K562 (cell line): ENCODE measurements around the gene ECI2.

ENCODE experiments used
- CBFA2T2 ChIP-seq: fragments of 450-650 bp; conservative IDR thresholded peaks from 2 replicates; pipeline ENCODE4 v1.6.1; 2017; ENCODE audit warnings: mild to moderate bottlenecking
- HMG20B ChIP-seq: fragments of 250-450 bp; sonication (Bioruptor Pico); IDR thresholded peaks from 2 replicates; pipeline ENCODE4 v1.5.0; 2021; ENCODE audit warnings: mild to moderate bottlenecking
- HNRNPH1 ChIP-seq: fragments of 200-400 bp; formaldehyde crosslinking; optimal IDR thresholded peaks from 2 replicates; pipeline ENCODE3; 2017; ENCODE audit warnings: low read depth, mild to moderate bottlenecking, low read length, moderate library complexity
- POLR2A ChIP-seq: fragments of 450-650 bp; conservative IDR thresholded peaks from 2 replicates; pipeline ENCODE4 v1.6.1; 2016
- SAFB2 ChIP-seq: fragments of 200-400 bp; formaldehyde crosslinking; IDR thresholded peaks from 2 replicates; pipeline ENCODE4 v1.6.1; 2018; ENCODE audit warnings: borderline replicate concordance, low read length, low read depth, moderate library complexity; ENCODE audit not compliant: severe bottlenecking
- SMC3 ChIP-seq: conservative IDR thresholded peaks from 2 replicates; pipeline ENCODE4 v1.6.1; 2011; ENCODE audit warnings: low read depth, low read length, improper control_type of control experiment; ENCODE audit not compliant: insufficient read depth
- SP1 ChIP-seq: sonication (generic); formaldehyde crosslinking; IDR thresholded peaks from 2 replicates; pipeline ENCODE4 v1.8.1; 2022; ENCODE audit warnings: mild to moderate bottlenecking, missing genetic modification reagents
- ZNF133 ChIP-seq: fragments of 250-450 bp; sonication (Bioruptor Pico); IDR thresholded peaks from 2 replicates; pipeline ENCODE4 v1.4.0; 2020; ENCODE audit warnings: mild to moderate bottlenecking
- ZNF316 ChIP-seq: fragments of 450-650 bp; IDR thresholded peaks from 2 replicates; pipeline ENCODE4 v1.6.1; 2016
- ZNF436 ChIP-seq: fragments of 250-450, 450-650 bp; sonication (Bioruptor Pico); formaldehyde crosslinking; IDR thresholded peaks from 2 replicates; pipeline ENCODE4 v1.7.0; 2020; ENCODE audit warnings: mild to moderate bottlenecking
- TF ChIP-seq, protein P1 (sequence below), 3 experiments: IDR thresholded peaks in 2 of 3; conservative IDR thresholded peaks in 1 of 3; 2 replicates each; pipeline ENCODE4 v1.5.1; 2011 to 2012; ENCODE audit warnings: low read length in 3 of 3, mild to moderate bottlenecking in 3 of 3, control low read depth in 2 of 3, improper control_type of control experiment in 1 of 3, inconsistent platforms in 1 of 3, low read depth in 1 of 3, mixed read lengths in 1 of 3, moderate library complexity in 1 of 3; ENCODE audit not compliant: insufficient read depth in 2 of 3

DNA sequence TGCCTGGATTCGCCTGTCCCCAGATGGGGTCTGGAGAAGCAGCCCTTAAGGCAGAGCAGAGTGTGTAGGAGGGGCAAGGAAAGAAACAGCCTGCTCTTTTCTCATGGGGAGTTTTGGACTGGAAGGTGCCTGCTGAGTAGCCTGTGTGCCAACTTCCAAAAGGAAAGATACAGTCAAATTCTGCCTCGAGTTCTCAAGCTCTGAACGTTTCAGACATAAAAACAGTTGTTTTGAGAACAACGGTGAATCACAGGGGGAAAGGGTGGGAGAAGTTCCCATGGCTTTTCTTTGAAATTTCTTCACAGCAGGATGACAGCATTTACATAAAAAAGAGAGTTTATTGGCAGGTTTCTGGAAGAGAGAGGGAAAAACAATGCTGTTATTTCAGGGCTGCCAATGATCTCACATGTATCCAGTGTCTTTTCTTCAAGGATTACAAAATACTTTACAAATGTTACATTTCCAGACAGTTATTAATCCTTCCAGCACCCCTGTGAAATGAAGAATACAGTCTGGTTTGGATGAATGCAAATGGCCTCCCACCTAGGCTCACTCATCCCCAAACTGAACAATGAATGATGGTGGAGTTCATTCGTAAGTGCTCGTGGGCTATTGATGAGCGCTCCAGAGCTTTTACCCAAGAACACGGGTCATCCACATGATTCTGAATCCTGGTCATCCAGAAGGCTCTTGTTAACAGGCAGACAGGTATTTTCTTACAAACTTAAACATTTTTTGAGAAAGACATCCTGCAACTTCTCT, 33.8 kb upstream of the ECI2 start:
- TF ChIP-seq SP1 (CRISPR knock-in tag) (no peak), ZNF316 (no peak), HNRNPH1 (no peak), HMG20B (CRISPR knock-in tag) (no peak), SAFB2 (no peak), ZNF133 (CRISPR knock-in tag) (no peak), POLR2A (no peak), CBFA2T2 (no peak), SMC3 (no peak), ZNF436 (CRISPR knock-in tag) (no peak)
- TF ChIP-seq, protein P1, sequence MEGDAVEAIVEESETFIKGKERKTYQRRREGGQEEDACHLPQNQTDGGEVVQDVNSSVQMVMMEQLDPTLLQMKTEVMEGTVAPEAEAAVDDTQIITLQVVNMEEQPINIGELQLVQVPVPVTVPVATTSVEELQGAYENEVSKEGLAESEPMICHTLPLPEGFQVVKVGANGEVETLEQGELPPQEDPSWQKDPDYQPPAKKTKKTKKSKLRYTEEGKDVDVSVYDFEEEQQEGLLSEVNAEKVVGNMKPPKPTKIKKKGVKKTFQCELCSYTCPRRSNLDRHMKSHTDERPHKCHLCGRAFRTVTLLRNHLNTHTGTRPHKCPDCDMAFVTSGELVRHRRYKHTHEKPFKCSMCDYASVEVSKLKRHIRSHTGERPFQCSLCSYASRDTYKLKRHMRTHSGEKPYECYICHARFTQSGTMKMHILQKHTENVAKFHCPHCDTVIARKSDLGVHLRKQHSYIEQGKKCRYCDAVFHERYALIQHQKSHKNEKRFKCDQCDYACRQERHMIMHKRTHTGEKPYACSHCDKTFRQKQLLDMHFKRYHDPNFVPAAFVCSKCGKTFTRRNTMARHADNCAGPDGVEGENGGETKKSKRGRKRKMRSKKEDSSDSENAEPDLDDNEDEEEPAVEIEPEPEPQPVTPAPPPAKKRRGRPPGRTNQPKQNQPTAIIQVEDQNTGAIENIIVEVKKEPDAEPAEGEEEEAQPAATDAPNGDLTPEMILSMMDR (IDR thresholded peaks at IDR 0.05 in 2 of 3, conservative IDR thresholded peaks at IDR 0.05 in 1 of 3; ENCODE audit: insufficient read depth in 2 of 3, low read depth in 1 of 3, low read length in 3 of 3), result no peak
